HCT116 (cell line): ENCODE results near the gene RIN3. TPM values are rescaled to one million over a fixed set of nuclear protein-coding genes. Genes with fewer than 3 reads are reported as not detected.

Experiments used
- ATAC-seq: fragments of 200-7000 bp; cut with Tn5 transposase; 2 replicates; pipeline ENCODE4 v1.9.1; 2020; ENCODE audit warnings: mild to moderate bottlenecking, moderate library complexity
- BruUV-seq: library from RNA; stranded (reverse); fragments of 400-500 nt; replicated peaks from 2 replicates; lab custom pipeline; 2021; lab: Mats Ljungman, UMichigan
- CTCF ChIA-PET: fragments of 300-600 bp; sonication (Branson Sonifier 250); formaldehyde crosslinking; loops from one replicate; lab custom pipeline; 2021; ENCODE audit warnings: antibody characterized with exemption; lab: Charles Lee
- POLR2A ChIA-PET: fragments of 300-600, 350-600 bp; sonication (Branson Sonifier 250); formaldehyde crosslinking; loops from one replicate; lab custom pipeline; 2021; ENCODE audit warnings: antibody characterized with exemption; lab: Charles Lee
- RAD21 ChIA-PET, 2 experiments: fragments of 300-600 bp; sonication (Branson Sonifier 250); formaldehyde crosslinking; loops; one replicate each; lab custom pipeline; 2023; ENCODE audit warnings: low total read pairs in 2 of 2; ENCODE audit not compliant: uncharacterized antibody in 2 of 2, unreplicated experiment in 2 of 2, low non-redundant PET in 1 of 2; lab: Charles Lee
- DNase-seq: peaks from one replicate; pipeline ENCODE4 v3.0.0-alpha.2; 2010; ENCODE audit warnings: low read depth, low spot score
- H2AFZ ChIP-seq: fragments of 200-600 bp; shearing (Covaris generic), sonication (generic); 2 replicates; pipeline ENCODE4 v1.6.1; 2017; ENCODE audit warnings: low read depth, mixed run types, mixed read lengths, antibody characterized with exemption, low read length; ENCODE audit not compliant: poor library complexity, severe bottlenecking
- H3K27ac ChIP-seq: 2 replicates; pipeline ENCODE4 v1.5.1; 2012; ENCODE audit warnings: low read depth, low read length
- H3K27me3 ChIP-seq: fragments of 200-600 bp; sonication (generic); 2 replicates; pipeline ENCODE4 v1.6.1; 2016; ENCODE audit warnings: mixed run types, low read length, mixed read lengths; ENCODE audit not compliant: insufficient read depth
- H3K36me3 ChIP-seq, 2 experiments: fragments of 200-500 bp in 1 of 2; fragments of 200-600 bp in 1 of 2; sonication (Bioruptor generic) in 1 of 2; sonication (generic) in 1 of 2; 2 replicates each; pipeline versions ENCODE4 v1.5.1 to v1.6.1; 2014 to 2016; ENCODE audit warnings: low read length in 2 of 2, inconsistent platforms in 1 of 2, mixed read lengths in 1 of 2, mixed run types in 1 of 2; ENCODE audit not compliant: insufficient read depth in 2 of 2, control insufficient read depth in 1 of 2
- H3K4me1 ChIP-seq, 2 experiments: fragments of 200-600 bp in 1 of 2; sonication (generic) in 1 of 2; 2 replicates each; pipeline versions ENCODE4 v1.5.1 to v1.6.1; 2012 to 2017; ENCODE audit warnings: low read length in 2 of 2, inconsistent platforms in 1 of 2, mild to moderate bottlenecking in 1 of 2, mixed read lengths in 1 of 2, mixed run types in 1 of 2, moderate library complexity in 1 of 2; ENCODE audit not compliant: insufficient read depth in 2 of 2, control insufficient read depth in 1 of 2
- H3K4me2 ChIP-seq: fragments of 200-600 bp; sonication (generic); 2 replicates; pipeline ENCODE4 v1.6.1; 2017; ENCODE audit warnings: mixed run types, low read length, mixed read lengths
- H3K4me3 ChIP-seq, 2 experiments: fragments of 200-600 bp in 1 of 2; sonication (generic) in 1 of 2; replicated peaks in 1 of 2; 2 replicates each; pipeline ENCODE4 v1.5.1; 2011 to 2016; ENCODE audit warnings: low read length in 2 of 2, control low read depth in 1 of 2, low read depth in 1 of 2, mild to moderate bottlenecking in 1 of 2, mixed read lengths in 1 of 2, mixed run types in 1 of 2
- H3K79me2 ChIP-seq: fragments of 200-600 bp; sonication (generic); 2 replicates; pipeline ENCODE4 v1.6.1; 2017; ENCODE audit warnings: mild to moderate bottlenecking, mixed run types, low read length, moderate library complexity, mixed read lengths; ENCODE audit not compliant: insufficient read depth
- H3K9ac ChIP-seq: fragments of 200-600 bp; sonication (generic); 2 replicates; pipeline ENCODE4 v1.6.1; 2016; ENCODE audit warnings: low read length, mixed read lengths
- H3K9me2 ChIP-seq: fragments of 200-600 bp; sonication (generic), shearing (Covaris generic); 2 replicates; pipeline ENCODE4 v1.6.1; 2017; ENCODE audit warnings: mixed run types, mild to moderate bottlenecking, moderate library complexity; ENCODE audit not compliant: insufficient read depth
- H3K9me3 ChIP-seq, 2 experiments: fragments of 200-500 bp in 1 of 2; fragments of 200-600 bp in 1 of 2; sonication (Bioruptor generic) in 1 of 2; sonication (generic) in 1 of 2; 2 replicates each; pipeline ENCODE4 v1.6.1; 2014 to 2017; ENCODE audit warnings: low read length in 2 of 2, mixed read lengths in 2 of 2, inconsistent platforms in 1 of 2, low read depth in 1 of 2, mild to moderate bottlenecking in 1 of 2, mixed run types in 1 of 2, moderate library complexity in 1 of 2; ENCODE audit not compliant: control insufficient read depth in 1 of 2, insufficient read depth in 1 of 2
- H4K20me1 ChIP-seq: fragments of 200-600 bp; sonication (generic), shearing (Covaris generic); 2 replicates; pipeline ENCODE4 v1.6.1; 2017; ENCODE audit warnings: mixed run types, mild to moderate bottlenecking, moderate library complexity; ENCODE audit not compliant: insufficient read depth
- CBX3 ChIP-seq: IDR thresholded peaks from 2 replicates; pipeline ENCODE4 v1.6.1; 2012; ENCODE audit warnings: low read depth
- CEBPB ChIP-seq: IDR thresholded peaks from 2 replicates; pipeline ENCODE4 v1.6.1; 2012; ENCODE audit warnings: low read depth
- ELF1 ChIP-seq: IDR thresholded peaks from 2 replicates; pipeline ENCODE4 v1.6.1; 2012; ENCODE audit warnings: low read depth, borderline replicate concordance
- EZH2 ChIP-seq: fragments of 200-600 bp; sonication (generic); IDR thresholded peaks from 2 replicates; pipeline ENCODE4 v1.6.1; 2017; ENCODE audit warnings: antibody characterized with exemption, mixed run types
- EZH2phosphoT487 ChIP-seq: fragments of 200-600 bp; IDR thresholded peaks from 2 replicates; pipeline ENCODE4 v1.6.1; 2018; ENCODE audit warnings: antibody characterized with exemption, borderline replicate concordance
- FOSL1 ChIP-seq: IDR thresholded peaks from 2 replicates; pipeline ENCODE4 v1.6.1; 2012; ENCODE audit warnings: low read depth
- JUND ChIP-seq: IDR thresholded peaks from 2 replicates; pipeline ENCODE4 v1.6.1; 2012
- MAX ChIP-seq: IDR thresholded peaks from 2 replicates; pipeline ENCODE4 v1.6.1; 2012
- POLR2A ChIP-seq: IDR thresholded peaks from 2 replicates; pipeline ENCODE4 v1.7.0; 2011; ENCODE audit warnings: borderline replicate concordance; ENCODE audit not compliant: insufficient read depth, insufficient read length; ENCODE audit errors: extremely low read depth
- POLR2AphosphoS5 ChIP-seq: IDR thresholded peaks from 2 replicates; pipeline ENCODE4 v1.6.1; 2011; ENCODE audit warnings: mild to moderate bottlenecking, low read depth, low read length, moderate library complexity
- SIN3A ChIP-seq: IDR thresholded peaks from 2 replicates; pipeline ENCODE4 v1.6.1; 2012; ENCODE audit warnings: low read depth
- SRF ChIP-seq: IDR thresholded peaks from 2 replicates; pipeline ENCODE4 v1.6.1; 2012; ENCODE audit warnings: low read depth
- TCF7L2 ChIP-seq: IDR thresholded peaks from 2 replicates; pipeline ENCODE4 v1.7.0; 2011; ENCODE audit warnings: borderline replicate concordance, inconsistent platforms; ENCODE audit not compliant: insufficient read depth, insufficient read length; ENCODE audit errors: extremely low read depth
- YY1 ChIP-seq: IDR thresholded peaks from 2 replicates; pipeline ENCODE4 v1.6.1; 2011; ENCODE audit warnings: low read length, low read depth, moderate library complexity, mild to moderate bottlenecking; ENCODE audit not compliant: insufficient replicate concordance; ENCODE audit errors: extremely low read depth
- ZNF274 ChIP-seq: fragments of 200-500 bp; sonication (Bioruptor generic); IDR thresholded peaks from 2 replicates; pipeline ENCODE4 v1.6.1; 2014; ENCODE audit warnings: mild to moderate bottlenecking, low read depth, low read length, inconsistent platforms
- intact Hi-C: fragments of 100-400 bp; cut with micrococcal nuclease; formaldehyde crosslinking; loops from 2 replicates; pipeline ENCODE4 v1.10.0; 2022
- total RNA-seq: library from RNA; stranded (reverse); gene quantifications from one replicate; pipeline ENCODE4 v1.2.1, GENCODE V29; 2021; ENCODE audit not compliant: unreplicated experiment
- TF ChIP-seq, protein P1 (sequence below): IDR thresholded peaks from 2 replicates; pipeline ENCODE4 v1.6.1; 2012

The RIN3 gene
- total RNA-seq, 1 experiment from 2014 or later, result 22.2 TPM

DNA sequence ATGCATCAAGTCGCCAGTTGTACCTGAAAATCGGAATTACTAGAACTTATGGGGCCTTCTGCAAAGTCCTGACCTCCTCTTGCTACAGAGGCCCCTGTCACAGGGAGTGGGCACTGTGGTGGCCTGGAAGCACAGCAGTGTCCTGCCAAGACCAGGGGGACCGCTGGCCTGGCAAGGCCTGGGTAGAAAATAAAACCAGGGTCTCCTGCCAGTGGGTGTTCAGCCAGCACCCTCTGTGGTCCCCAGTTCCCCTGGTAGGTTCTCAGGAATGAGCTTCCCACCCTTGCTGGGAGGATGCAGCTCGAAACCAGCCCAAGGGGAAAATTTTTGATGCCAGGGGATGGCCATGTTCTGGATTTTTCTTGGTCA, 43.9 kb downstream of the RIN3 start:
- Histone ChIP-seq H3K4me2 (no peak overlapping the region), H3K9ac (no peak overlapping the region), H3K79me2 (peaks cover 6% of the 10 kb centered on the region; the same call in 1 of the 2 replicates), H3K27me3 (no peaks in the 10 kb centered on the region), H3K9me2 (no peaks in the 10 kb centered on the region), H3K36me3 (peaks cover 0 to 3% of the 10 kb centered on the region in 2 experiments; a peak in 2 of 4 replicates), H3K27ac (no peak overlapping the region), H2AFZ (no peak overlapping the region), H3K4me3 (no peak overlapping the region), H3K4me1 (peaks cover 0 to 10% of the 10 kb centered on the region in 2 experiments; a peak in 1 of 4 replicates), H3K9me3 (no peaks in the 10 kb centered on the region), H4K20me1 (no peaks in the 10 kb centered on the region)
- DNase-seq, result no peak
- intact Hi-C loops, result no loop called here
- BruUV-seq, result no TSS peak
- ChIA-PET CTCF (no interaction called here), RAD21 (no interaction called here), POLR2A (no interaction called here)
- TF ChIP-seq SRF (no peak), CEBPB (no peak)
- ATAC-seq, result no peak

DNA sequence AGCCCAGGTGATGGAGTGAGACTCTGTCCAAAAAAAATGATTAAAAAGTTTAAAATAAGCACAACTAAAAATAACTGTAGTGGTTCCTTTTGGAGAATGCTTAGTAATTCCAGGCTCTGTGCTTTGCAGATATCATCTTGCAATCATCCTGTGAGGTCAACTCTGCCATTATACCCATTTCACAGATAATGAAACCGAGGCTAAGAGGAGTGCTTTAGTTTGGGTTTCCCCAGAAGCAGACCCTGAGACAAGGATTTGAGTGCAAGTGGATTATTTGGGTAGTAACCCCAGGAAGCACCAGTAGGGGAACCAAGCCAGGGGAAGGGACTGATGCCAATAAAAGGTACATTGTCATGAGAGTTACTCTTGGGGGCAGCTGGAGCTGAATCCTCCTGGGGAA, 44.7 kb downstream of the RIN3 start:
- Histone ChIP-seq H4K20me1 (no peaks in the 10 kb centered on the region), H3K4me3 (no peak overlapping the region), H3K9me3 (no peaks in the 10 kb centered on the region), H3K27me3 (no peaks in the 10 kb centered on the region), H3K9me2 (no peaks in the 10 kb centered on the region), H3K4me1 (peaks cover 0 to 6% of the 10 kb centered on the region in 2 experiments; a peak in 1 of 4 replicates), H2AFZ (no peak overlapping the region), H3K9ac (no peak overlapping the region), H3K27ac (no peak overlapping the region), H3K4me2 (no peak overlapping the region), H3K79me2 (peaks cover 6% of the 10 kb centered on the region; the same call in 1 of the 2 replicates), H3K36me3 (peaks cover 0 to 3% of the 10 kb centered on the region in 2 experiments; a peak in 2 of 4 replicates)
- DNase-seq, result no peak
- ChIA-PET CTCF (no interaction called here), RAD21 (no interaction called here), POLR2A (no interaction called here)
- TF ChIP-seq POLR2A (no peak), SIN3A (no peak), EZH2phosphoT487 (no peak), SRF (no peak), ZNF274 (no peak), YY1 (no peak), JUND (no peak), POLR2AphosphoS5 (no peak), FOSL1 (no peak), MAX (no peak), CBX3 (no peak), TCF7L2 (no peak), ELF1 (no peak), EZH2 (no peak)
- TF ChIP-seq, protein P1, sequence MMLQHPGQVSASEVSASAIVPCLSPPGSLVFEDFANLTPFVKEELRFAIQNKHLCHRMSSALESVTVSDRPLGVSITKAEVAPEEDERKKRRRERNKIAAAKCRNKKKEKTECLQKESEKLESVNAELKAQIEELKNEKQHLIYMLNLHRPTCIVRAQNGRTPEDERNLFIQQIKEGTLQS, result no peak
- no peak for ATAC-seq
- BruUV-seq, result TSS peak; percentile 23
- intact Hi-C loops, result no loop called here
